ENCODE measurements around the gene ATP2B3.

Gene ATP2B3

GRCh38 chrX:153620576-153620975, 103.1 kb downstream of the ATP2B3 start:
- DNase-seq (ENCODE audit: low read depth) = no peak

GRCh38 chrX:153621949-153622598, 104.6 kb downstream of the ATP2B3 start:
- DNase-seq (ENCODE audit: low read depth) = no peak

GRCh38 chrX:153622661-153623309, 105.3 kb downstream of the ATP2B3 start:
- no peak for DNase-seq (ENCODE audit: low read depth)

- no peak for DNase-seq (ENCODE audit: low read depth)
These were observed 106.0 kb downstream of the ATP2B3 start for GRCh38 chrX:153623310-153624029.

- no peak for DNase-seq (ENCODE audit: low read depth)
These were observed 107.0 kb downstream of the ATP2B3 start for GRCh38 chrX:153624196-153625091.

- DNase-seq (ENCODE audit: low read depth) = no peak
These were observed 108.0 kb downstream of the ATP2B3 start for GRCh38 chrX:153625271-153626024.

- no peak for DNase-seq (ENCODE audit: low read depth)
These were observed 108.7 kb downstream of the ATP2B3 start for GRCh38 chrX:153626025-153626633.

- DNase-seq (ENCODE audit: low read depth) = no peak
These were observed 109.6 kb downstream of the ATP2B3 start for GRCh38 chrX:153626863-153627674.

GRCh38 chrX:153627675-153628111, 110.3 kb downstream of the ATP2B3 start:
- DNase-seq (ENCODE audit: low read depth) = no peak

- DNase-seq (ENCODE audit: low read depth) = no peak
These were observed 110.7 kb downstream of the ATP2B3 start for GRCh38 chrX:153628129-153628528.

GRCh38 chrX:153628665-153629064, 111.2 kb downstream of the ATP2B3 start:
- DNase-seq (ENCODE audit: low read depth) = no peak

- DNase-seq (ENCODE audit: low read depth) = no peak
These were observed 113.9 kb downstream of the ATP2B3 start for GRCh38 chrX:153631346-153631745.

- DNase-seq (ENCODE audit: low read depth) = no peak
These were observed 114.6 kb downstream of the ATP2B3 start for GRCh38 chrX:153631907-153632594.
